WTC11 (cell line): ENCODE data around the gene EMC10. TPM values are rescaled to one million over a fixed set of nuclear protein-coding genes. Genes with fewer than 3 reads are reported as not detected.

Source experiments
- ATAC-seq: fragments of 200-7000 bp; cut with Tn5 transposase; 2 replicates; pipeline ENCODE4 v1.10.0; 2021; ENCODE audit warnings: mild to moderate bottlenecking, moderate library complexity
- CTCF ChIA-PET: fragments of 300-600 bp; sonication (Branson Sonifier 250); formaldehyde crosslinking; loops from one replicate; lab custom pipeline; 2021; ENCODE audit warnings: antibody characterized with exemption; lab: Charles Lee
- POLR2A ChIA-PET: fragments of 350-600 bp; sonication (Branson Sonifier 250); formaldehyde crosslinking; loops from one replicate; lab custom pipeline; 2021; ENCODE audit warnings: antibody characterized with exemption; lab: Charles Lee
- DNase-seq: peaks from one replicate; pipeline ENCODE4 v3.0.0; 2021; ENCODE audit warnings: low spot score
- H3K27ac Mint-ChIP-seq: 2 replicates; pipeline ENCODE4 v1.8.0; 2021; ENCODE audit warnings: mixed read lengths
- H3K27me3 Mint-ChIP-seq: 2 replicates; pipeline ENCODE4 v1.8.0; 2021; ENCODE audit warnings: low read depth, mild to moderate bottlenecking, moderate library complexity, mixed read lengths
- H3K36me3 Mint-ChIP-seq: 2 replicates; pipeline ENCODE4 v1.8.0; 2021; ENCODE audit warnings: mixed read lengths
- H3K4me1 Mint-ChIP-seq: 2 replicates; pipeline ENCODE4 v1.8.0; 2022; ENCODE audit warnings: mixed read lengths
- H3K4me3 Mint-ChIP-seq: 2 replicates; pipeline ENCODE4 v1.8.0; 2021; ENCODE audit warnings: mild to moderate bottlenecking, moderate library complexity, mixed read lengths
- H3K9me3 Mint-ChIP-seq: 2 replicates; pipeline ENCODE4 v1.8.0; 2021; ENCODE audit warnings: mixed read lengths
- CREB1 ChIP-seq: sonication (generic); formaldehyde crosslinking; IDR thresholded peaks from 2 replicates; pipeline ENCODE4 v1.8.0; 2023; ENCODE audit warnings: mild to moderate bottlenecking, missing genetic modification reagents
- E2F1 ChIP-seq: sonication (generic); formaldehyde crosslinking; IDR thresholded peaks from 2 replicates; pipeline ENCODE4 v1.8.0; 2022; ENCODE audit warnings: mild to moderate bottlenecking, missing genetic modification reagents
- EMX1 ChIP-seq: fragments of 250-450 bp; sonication (Bioruptor Pico); IDR thresholded peaks from 2 replicates; pipeline ENCODE4 v1.8.0; 2021; ENCODE audit warnings: mild to moderate bottlenecking
- FOXP1 ChIP-seq: sonication (generic); formaldehyde crosslinking; IDR thresholded peaks from 2 replicates; pipeline ENCODE4 v1.8.0; 2022; ENCODE audit warnings: missing genetic modification reagents, mild to moderate bottlenecking, moderate library complexity, borderline replicate concordance
- HMGXB4 ChIP-seq: sonication (generic); formaldehyde crosslinking; IDR thresholded peaks from 2 replicates; pipeline ENCODE4 v1.8.1; 2023; ENCODE audit warnings: mild to moderate bottlenecking, moderate library complexity, missing genetic modification reagents
- IRF1 ChIP-seq: sonication (generic); formaldehyde crosslinking; IDR thresholded peaks from 2 replicates; pipeline ENCODE4 v1.8.0; 2023; ENCODE audit warnings: missing genetic modification reagents
- JAZF1 ChIP-seq: fragments of 250-450 bp; sonication (Bioruptor Pico); IDR thresholded peaks from 2 replicates; pipeline ENCODE4 v1.9.0; 2021; ENCODE audit warnings: moderate library complexity, mild to moderate bottlenecking, inconsistent platforms
- NR2C2 ChIP-seq: sonication (generic); formaldehyde crosslinking; IDR thresholded peaks from 2 replicates; pipeline ENCODE4 v1.8.0; 2022; ENCODE audit warnings: mild to moderate bottlenecking, missing genetic modification reagents
- SMAD3 ChIP-seq: sonication (generic); formaldehyde crosslinking; IDR thresholded peaks from 2 replicates; pipeline ENCODE4 v1.8.0; 2022; ENCODE audit warnings: missing genetic modification reagents, mild to moderate bottlenecking, borderline replicate concordance
- TEAD4 ChIP-seq: sonication (generic); formaldehyde crosslinking; IDR thresholded peaks from 2 replicates; pipeline ENCODE4 v1.8.0; 2022; ENCODE audit warnings: mild to moderate bottlenecking, missing genetic modification reagents
- ZBTB21 ChIP-seq: sonication (generic); formaldehyde crosslinking; IDR thresholded peaks from 2 replicates; pipeline ENCODE4 v1.8.1; 2023; ENCODE audit warnings: mild to moderate bottlenecking, missing genetic modification reagents, borderline replicate concordance
- ZNF121 ChIP-seq: sonication (generic); formaldehyde crosslinking; IDR thresholded peaks from 2 replicates; pipeline ENCODE4 v1.8.0; 2023; ENCODE audit warnings: missing genetic modification reagents
- ZNF532 ChIP-seq: fragments of 250-450 bp; sonication (Bioruptor Pico); IDR thresholded peaks from 2 replicates; pipeline ENCODE4 v1.9.0; 2021; ENCODE audit warnings: mild to moderate bottlenecking, borderline replicate concordance
- total RNA-seq: library from RNA; stranded (reverse); gene quantifications from 3 replicates; pipeline ENCODE4 v1.2.3, GENCODE V29; 2021
- TF ChIP-seq, protein P1 (sequence below): fragments of 250-450 bp; sonication (Bioruptor Pico); IDR thresholded peaks from 2 replicates; pipeline ENCODE4 v1.9.0; 2021; ENCODE audit warnings: mild to moderate bottlenecking
- TF ChIP-seq, protein P2 (sequence below): sonication (generic); formaldehyde crosslinking; IDR thresholded peaks from 2 replicates; pipeline ENCODE4 v1.8.1; 2023; ENCODE audit warnings: mild to moderate bottlenecking, missing genetic modification reagents
- TF ChIP-seq, protein P3 (sequence below): fragments of 250-450 bp; sonication (Bioruptor Pico); conservative IDR thresholded peaks from 2 replicates; pipeline ENCODE4 v1.9.0; 2021; ENCODE audit warnings: mild to moderate bottlenecking

The EMC10 gene
- total RNA-seq, 1 experiment from 2014 or later = 114 TPM

- Mint-ChIP-seq H3K4me3 (peak overlapping the region; percentile 47; the same call in 1 of the 2 replicates), H3K4me1 (peaks cover 18% of the 10 kb centered on the region), H3K36me3 (no peaks in the 10 kb centered on the region; the same call in 1 of the 2 replicates), H3K27ac (no peak overlapping the region), H3K9me3 (no peaks in the 10 kb centered on the region), H3K27me3 (peaks cover 35% of the 10 kb centered on the region)
- DNase-seq (no peak), ATAC-seq (no peak)
- TF ChIP-seq ZNF532 (CRISPR knock-in tag) (no peak), EMX1 (CRISPR knock-in tag) (no peak), SMAD3 (no peak), ZNF121 (CRISPR knock-in tag) (peak; percentile 73)
- TF ChIP-seq, protein P1, sequence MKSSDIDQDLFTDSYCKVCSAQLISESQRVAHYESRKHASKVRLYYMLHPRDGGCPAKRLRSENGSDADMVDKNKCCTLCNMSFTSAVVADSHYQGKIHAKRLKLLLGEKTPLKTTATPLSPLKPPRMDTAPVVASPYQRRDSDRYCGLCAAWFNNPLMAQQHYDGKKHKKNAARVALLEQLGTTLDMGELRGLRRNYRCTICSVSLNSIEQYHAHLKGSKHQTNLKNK = no peak
- CTCF ChIA-PET = interaction anchor here (0.5 to 3.3 kb wide), 11 partner anchors 9 to 216 kb away, joined by 3 to 16 read pairs (median 6); partner anchors contain the start of genes KCNC3 and SPIB
- POLR2A ChIA-PET = interaction anchor here (0.9 to 1.4 kb wide), 3 partner anchors 8 to 33 kb away, joined by 3 to 4 read pairs (median 3); no protein-coding TSS in a partner anchor
Measured at GRCh38 chr19:50427318-50427925, 48.9 kb upstream of the EMC10 start.

- ChIA-PET CTCF (interaction anchor here (0.6 to 3.3 kb wide), 10 partner anchors 9 to 180 kb away, joined by 3 to 16 read pairs (median 6); partner anchors contain the start of genes KCNC3 and SPIB), POLR2A (interaction anchor here (0.5 to 1.4 kb wide), 5 partner anchors 8 to 83 kb away, joined by 3 to 5 read pairs (median 3); partner anchors contain the start of gene JOSD2)
- Mint-ChIP-seq H3K9me3 (no peaks in the 10 kb centered on the region), H3K36me3 (no peaks in the 10 kb centered on the region; the same call in 1 of the 2 replicates), H3K4me1 (peaks cover 21% of the 10 kb centered on the region), H3K27me3 (peaks cover 35% of the 10 kb centered on the region), H3K4me3 (peak overlapping the region; percentile 47), H3K27ac (no peak overlapping the region)
- ATAC-seq = peak; percentile 31
- TF ChIP-seq JAZF1 (CRISPR knock-in tag) = no peak
- DNase-seq = peak; percentile 81
Measured at GRCh38 chr19:50427997-50428425, 48.3 kb upstream of the EMC10 start.

DNA sequence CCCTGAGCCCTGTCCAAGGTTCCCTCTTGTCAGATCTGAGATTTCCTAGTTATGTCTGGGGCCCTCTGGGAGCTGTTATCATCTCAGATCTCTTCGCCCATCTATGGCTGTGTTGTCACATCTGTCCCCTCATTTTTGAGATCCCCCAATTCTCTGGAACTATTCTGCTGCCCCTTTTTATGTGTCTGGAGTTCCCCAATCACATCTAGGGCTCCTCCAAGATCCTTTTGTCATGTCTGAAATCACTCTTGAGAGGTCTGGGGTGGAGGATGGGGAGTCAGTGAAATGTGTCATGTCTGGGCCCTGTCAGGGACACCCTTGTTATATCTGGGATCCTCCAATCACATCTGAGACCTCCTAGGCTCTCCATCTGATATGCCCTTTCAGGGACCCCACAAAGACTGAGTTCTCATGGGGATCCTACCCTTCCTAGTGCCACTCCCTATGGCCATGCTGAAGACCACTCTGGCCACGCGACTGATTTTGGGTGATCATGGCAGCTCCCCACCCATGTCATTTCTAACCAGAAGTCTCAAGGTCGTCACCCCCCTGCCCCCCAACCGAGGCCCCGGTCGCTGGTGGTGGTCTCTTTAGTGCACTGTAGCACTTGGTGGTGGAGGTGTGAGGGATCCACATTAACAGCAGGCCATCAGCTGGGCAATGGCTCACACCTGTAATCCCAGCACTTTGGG, 47.4 kb upstream of the EMC10 start:
- CTCF ChIA-PET = interaction anchor here (0.6 to 3.3 kb wide), 6 partner anchors 14 to 179 kb away, joined by 3 to 16 read pairs (median 4); no protein-coding TSS in a partner anchor
- TF ChIP-seq TEAD4 (CRISPR knock-in tag) = no peak
- no peak for TF ChIP-seq ZBTB21
- no peak for TF ChIP-seq FOXP1 (CRISPR knock-in tag)
- TF ChIP-seq CREB1 (CRISPR knock-in tag) = no peak
- TF ChIP-seq HMGXB4 (CRISPR knock-in tag) = no peak
- TF ChIP-seq, protein P2, sequence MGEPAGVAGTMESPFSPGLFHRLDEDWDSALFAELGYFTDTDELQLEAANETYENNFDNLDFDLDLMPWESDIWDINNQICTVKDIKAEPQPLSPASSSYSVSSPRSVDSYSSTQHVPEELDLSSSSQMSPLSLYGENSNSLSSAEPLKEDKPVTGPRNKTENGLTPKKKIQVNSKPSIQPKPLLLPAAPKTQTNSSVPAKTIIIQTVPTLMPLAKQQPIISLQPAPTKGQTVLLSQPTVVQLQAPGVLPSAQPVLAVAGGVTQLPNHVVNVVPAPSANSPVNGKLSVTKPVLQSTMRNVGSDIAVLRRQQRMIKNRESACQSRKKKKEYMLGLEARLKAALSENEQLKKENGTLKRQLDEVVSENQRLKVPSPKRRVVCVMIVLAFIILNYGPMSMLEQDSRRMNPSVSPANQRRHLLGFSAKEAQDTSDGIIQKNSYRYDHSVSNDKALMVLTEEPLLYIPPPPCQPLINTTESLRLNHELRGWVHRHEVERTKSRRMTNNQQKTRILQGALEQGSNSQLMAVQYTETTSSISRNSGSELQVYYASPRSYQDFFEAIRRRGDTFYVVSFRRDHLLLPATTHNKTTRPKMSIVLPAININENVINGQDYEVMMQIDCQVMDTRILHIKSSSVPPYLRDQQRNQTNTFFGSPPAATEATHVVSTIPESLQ (CRISPR knock-in tag) = no peak
- TF ChIP-seq, protein P3, sequence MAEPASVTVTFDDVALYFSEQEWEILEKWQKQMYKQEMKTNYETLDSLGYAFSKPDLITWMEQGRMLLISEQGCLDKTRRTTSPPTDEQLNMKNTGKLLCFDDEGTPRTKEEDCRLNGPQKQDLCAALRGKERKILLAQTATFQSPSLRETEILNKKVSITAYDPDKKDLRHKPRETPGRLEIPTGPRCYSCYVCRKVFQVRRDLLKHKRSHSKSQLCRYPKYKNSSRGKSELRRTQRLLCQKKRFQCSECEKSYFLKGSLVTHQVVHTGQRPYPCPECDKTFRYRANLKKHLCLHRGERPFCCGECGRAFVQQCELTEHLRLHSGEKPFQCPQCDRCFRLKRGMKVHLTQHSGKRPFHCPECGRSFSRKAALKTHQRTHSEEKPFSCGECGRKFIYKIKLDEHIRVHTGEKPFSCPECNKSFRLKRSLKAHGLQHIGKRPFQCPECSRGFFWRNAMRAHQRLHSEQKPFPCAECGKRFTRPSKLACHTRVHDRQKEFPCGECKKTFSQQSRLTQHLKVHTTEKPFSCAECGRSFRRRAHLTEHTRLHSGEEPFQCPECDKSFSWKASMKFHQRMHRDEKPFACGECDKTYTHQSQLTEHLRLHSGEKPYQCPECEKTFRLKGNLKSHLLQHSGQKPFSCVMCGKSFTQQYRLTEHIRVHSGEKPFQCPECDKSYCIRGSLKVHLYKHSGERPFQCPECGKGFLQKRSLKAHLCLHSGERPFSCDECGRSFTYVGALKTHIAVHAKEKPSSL (CRISPR knock-in tag) = no peak
- no peak for TF ChIP-seq E2F1 (CRISPR knock-in tag)
- TF ChIP-seq NR2C2 = no peak
- TF ChIP-seq IRF1 (CRISPR knock-in tag) = no peak

More for the DNA sequence above, 47.4 kb upstream of the EMC10 start:
- DNase-seq (no peak), ATAC-seq (no peak)
- POLR2A ChIA-PET = interaction anchor here (1.4 kb wide), 1 partner anchor 13 kb away, joined by 3 read pairs; no protein-coding TSS in a partner anchor
- Mint-ChIP-seq H3K9me3 (no peaks in the 10 kb centered on the region), H3K27me3 (peaks cover 35% of the 10 kb centered on the region), H3K36me3 (no peaks in the 10 kb centered on the region; the same call in 1 of the 2 replicates), H3K4me3 (peak overlapping the region; percentile 22; the same call in 1 of the 2 replicates), H3K4me1 (peaks cover 24% of the 10 kb centered on the region), H3K27ac (no peak overlapping the region)
